Bronchial epithelial cell (primary cell): Measurements from ENCODE around the gene TTC19. TPM values are rescaled to one million over a fixed set of nuclear protein-coding genes. Genes with fewer than 3 reads are reported as not detected.

Source experiments
- DNase-seq: peaks from one replicate; pipeline ENCODE4 v3.0.0-alpha.2; 2010; ENCODE audit warnings: low read depth
- FAIRE-seq: peaks from 2 replicates; lab custom pipeline; 2011; peaks lifted over from hg19 to GRCh38; lab: Jason Lieb, UNC
- H3K27me3 ChIP-seq: 2 replicates; pipeline ENCODE4 v1.5.1; 2011; ENCODE audit warnings: low read length; ENCODE audit not compliant: control insufficient read depth, insufficient read depth
- H3K36me3 ChIP-seq: 2 replicates; pipeline ENCODE4 v1.5.1; 2011; ENCODE audit warnings: low read length; ENCODE audit not compliant: control insufficient read depth, insufficient read depth
- H3K4me3 ChIP-seq: 2 replicates; pipeline ENCODE4 v1.5.1; 2011; ENCODE audit warnings: mild to moderate bottlenecking, low read depth, low read length, control low read depth
- CTCF ChIP-seq: IDR thresholded peaks from 2 replicates; pipeline ENCODE4 v1.5.1; 2011; ENCODE audit warnings: mild to moderate bottlenecking, moderate library complexity, low read length, control low read depth, inconsistent platforms; ENCODE audit not compliant: insufficient read depth, severe bottlenecking
- total RNA-seq: library from RNA; depleted of rRNA; stranded (reverse); fragments of >200 nt; gene quantifications from 2 replicates; pipeline ENCODE4 v1.2.1, GENCODE V29; 2014

TTC19 gene
- total RNA-seq, 1 donor from 2014 or later = 34.8 TPM

- Histone ChIP-seq H3K4me3 (no peak overlapping the region), H3K36me3 (peaks cover 26% of the 10 kb centered on the region), H3K27me3 (no peaks in the 10 kb centered on the region)
- no peak for DNase-seq
- FAIRE-seq = no peak
- TF ChIP-seq CTCF = no peak
These were observed 6.0 kb downstream of the TTC19 start for GRCh38 chr17:16005636-16006035.

- TF ChIP-seq CTCF = no peak
- FAIRE-seq = no peak
These were observed 7.8 kb downstream of the TTC19 start for GRCh38 chr17:16007439-16007838.

GRCh38 chr17:16013943-16014407 lies 14.4 kb downstream of the TTC19 start:
- Histone ChIP-seq H3K36me3 (peaks cover 5% of the 10 kb centered on the region), H3K27me3 (no peaks in the 10 kb centered on the region), H3K4me3 (no peak overlapping the region)
- FAIRE-seq = peak; percentile 28
- peak; percentile 64 for TF ChIP-seq CTCF
- peak; percentile 84 for DNase-seq

More at GRCh38 chr17:16007439-16007838, 7.8 kb downstream of the TTC19 start:
- H3K36me3 ChIP-seq = peaks cover 23% of the 10 kb centered on the region
- H3K27me3 ChIP-seq = no peaks in the 10 kb centered on the region
- no peak for DNase-seq
- no peak overlapping the region for H3K4me3 ChIP-seq

GRCh38 chr17:16019347-16019746 lies 19.7 kb downstream of the TTC19 start:
- FAIRE-seq (no peak), DNase-seq (no peak)
- H3K36me3 ChIP-seq = peaks cover 9% of the 10 kb centered on the region
- no peaks in the 10 kb centered on the region for H3K27me3 ChIP-seq
- H3K4me3 ChIP-seq = no peak overlapping the region
- no peak for TF ChIP-seq CTCF

GRCh38 chr17:16023881-16024280 lies 24.3 kb downstream of the TTC19 start:
- FAIRE-seq (no peak), DNase-seq (no peak)
- peaks cover 16% of the 10 kb centered on the region for H3K36me3 ChIP-seq
- no peak for TF ChIP-seq CTCF
- H3K27me3 ChIP-seq = no peaks in the 10 kb centered on the region
- no peak overlapping the region for H3K4me3 ChIP-seq

- no peak for TF ChIP-seq CTCF
- FAIRE-seq = no peak
- DNase-seq = no peak
- no peaks in the 10 kb centered on the region for H3K27me3 ChIP-seq
- peaks cover 16% of the 10 kb centered on the region for H3K36me3 ChIP-seq
- no peak overlapping the region for H3K4me3 ChIP-seq
These were observed 25.6 kb downstream of the TTC19 start for GRCh38 chr17:16025202-16025601.
